ENCODE measurements around the gene RNF220.
A peak's percentile ranks its signal among the peaks of the same experiment; 100 is the strongest.

RNF220 gene

DNA sequence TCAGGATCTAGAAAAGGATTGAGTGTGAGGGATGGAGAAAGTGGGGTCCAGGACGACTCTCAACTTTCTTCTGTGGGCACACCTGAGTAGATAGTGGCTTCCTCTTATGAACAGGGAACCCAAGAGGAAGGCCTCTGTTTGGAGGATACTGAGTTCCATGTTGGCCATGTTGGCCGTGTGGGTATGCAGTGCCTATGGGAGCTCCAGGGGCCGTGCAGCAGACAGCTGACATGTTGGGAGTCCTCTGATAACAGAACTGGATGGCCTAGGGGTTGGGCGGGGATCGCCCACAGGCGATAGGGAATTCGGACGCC, 226.2 kb downstream of the RNF220 start:
- H3K27ac ChIP-seq = peak overlapping the region; percentile 90
- TF ChIP-seq, protein P1, sequence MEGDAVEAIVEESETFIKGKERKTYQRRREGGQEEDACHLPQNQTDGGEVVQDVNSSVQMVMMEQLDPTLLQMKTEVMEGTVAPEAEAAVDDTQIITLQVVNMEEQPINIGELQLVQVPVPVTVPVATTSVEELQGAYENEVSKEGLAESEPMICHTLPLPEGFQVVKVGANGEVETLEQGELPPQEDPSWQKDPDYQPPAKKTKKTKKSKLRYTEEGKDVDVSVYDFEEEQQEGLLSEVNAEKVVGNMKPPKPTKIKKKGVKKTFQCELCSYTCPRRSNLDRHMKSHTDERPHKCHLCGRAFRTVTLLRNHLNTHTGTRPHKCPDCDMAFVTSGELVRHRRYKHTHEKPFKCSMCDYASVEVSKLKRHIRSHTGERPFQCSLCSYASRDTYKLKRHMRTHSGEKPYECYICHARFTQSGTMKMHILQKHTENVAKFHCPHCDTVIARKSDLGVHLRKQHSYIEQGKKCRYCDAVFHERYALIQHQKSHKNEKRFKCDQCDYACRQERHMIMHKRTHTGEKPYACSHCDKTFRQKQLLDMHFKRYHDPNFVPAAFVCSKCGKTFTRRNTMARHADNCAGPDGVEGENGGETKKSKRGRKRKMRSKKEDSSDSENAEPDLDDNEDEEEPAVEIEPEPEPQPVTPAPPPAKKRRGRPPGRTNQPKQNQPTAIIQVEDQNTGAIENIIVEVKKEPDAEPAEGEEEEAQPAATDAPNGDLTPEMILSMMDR (conservative IDR thresholded peaks at IDR 0.05) = no peak
- no peak for TF ChIP-seq ZFX (IDR thresholded peaks at IDR 0.05)

DNA sequence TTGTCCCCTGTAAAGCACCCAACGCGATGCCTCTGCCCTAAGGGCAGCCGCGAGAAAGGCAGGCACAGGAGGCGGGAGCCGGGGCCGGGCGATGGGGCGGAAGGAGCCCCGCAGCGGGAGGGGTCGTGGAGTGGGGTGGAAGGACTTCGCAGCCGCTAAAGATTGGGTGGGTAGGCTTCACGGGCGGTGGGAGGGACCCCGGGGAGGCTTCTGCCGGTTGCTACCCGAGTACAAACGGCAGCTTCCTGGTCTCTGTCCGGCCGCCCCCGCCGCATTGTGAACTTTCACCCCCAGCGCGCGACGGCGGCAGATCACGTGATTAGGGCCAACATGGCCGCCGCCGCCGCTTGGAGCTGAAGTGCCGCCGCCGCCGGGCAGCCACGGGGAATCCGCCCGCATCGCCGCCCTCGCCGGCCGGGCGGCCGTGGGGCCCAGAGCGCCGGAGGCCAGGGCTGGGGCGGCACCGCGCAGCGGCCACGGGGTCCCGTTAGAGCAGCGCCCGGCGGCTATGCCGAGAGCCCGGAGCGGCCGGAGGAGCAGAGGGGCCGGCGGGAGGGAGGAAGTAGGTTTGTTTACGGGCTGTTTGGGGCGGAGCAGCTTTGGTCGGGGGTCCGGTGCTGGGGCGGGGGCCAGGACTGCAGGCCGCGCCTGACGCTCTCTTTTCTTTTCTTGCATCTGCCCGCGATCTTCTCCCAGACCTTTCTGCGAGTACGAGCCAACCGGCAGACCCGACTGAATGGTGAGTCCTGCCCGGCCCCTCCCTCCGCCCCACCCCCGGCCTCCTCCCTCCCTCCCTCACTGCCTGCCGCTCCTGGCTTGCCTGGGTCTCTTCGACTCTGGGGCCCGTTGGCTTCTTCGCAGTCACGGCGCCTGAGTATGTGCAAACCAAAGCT, 226.8 kb downstream of the RNF220 start:
- TF ChIP-seq, protein P1 (conservative IDR thresholded peaks at IDR 0.05) = no peak
- TF ChIP-seq ZFX (IDR thresholded peaks at IDR 0.05) = peak; percentile 38; the same call in 1 of the 2 replicates

DNA sequence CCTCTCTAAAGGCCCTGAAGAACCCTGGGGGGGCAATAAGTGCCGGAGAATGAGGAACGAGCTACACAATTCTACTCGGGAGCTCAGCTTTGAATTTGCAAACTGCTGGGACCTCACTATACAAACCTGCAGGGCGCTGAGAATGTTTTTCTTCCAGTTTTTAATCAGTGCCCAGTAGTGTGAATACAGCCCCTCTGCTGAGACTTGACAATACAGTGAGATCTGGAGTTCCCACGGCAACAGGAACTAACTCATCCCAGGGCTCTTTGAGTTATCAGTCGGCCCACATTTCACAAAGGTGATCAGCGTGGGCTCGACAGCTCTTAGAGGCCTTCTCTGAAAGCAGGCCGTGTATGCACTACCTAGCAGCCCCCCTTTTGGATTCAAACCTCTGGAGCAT, 227.5 kb downstream of the RNF220 start:
- no peak for TF ChIP-seq ZFX (IDR thresholded peaks at IDR 0.05)
- TF ChIP-seq, protein P1 (conservative IDR thresholded peaks at IDR 0.05) = no peak
- H3K27ac ChIP-seq = peak overlapping the region; percentile 90

More for the DNA sequence above, 226.8 kb downstream of the RNF220 start:
- peak overlapping the region; percentile 90 for H3K27ac ChIP-seq

DNA sequence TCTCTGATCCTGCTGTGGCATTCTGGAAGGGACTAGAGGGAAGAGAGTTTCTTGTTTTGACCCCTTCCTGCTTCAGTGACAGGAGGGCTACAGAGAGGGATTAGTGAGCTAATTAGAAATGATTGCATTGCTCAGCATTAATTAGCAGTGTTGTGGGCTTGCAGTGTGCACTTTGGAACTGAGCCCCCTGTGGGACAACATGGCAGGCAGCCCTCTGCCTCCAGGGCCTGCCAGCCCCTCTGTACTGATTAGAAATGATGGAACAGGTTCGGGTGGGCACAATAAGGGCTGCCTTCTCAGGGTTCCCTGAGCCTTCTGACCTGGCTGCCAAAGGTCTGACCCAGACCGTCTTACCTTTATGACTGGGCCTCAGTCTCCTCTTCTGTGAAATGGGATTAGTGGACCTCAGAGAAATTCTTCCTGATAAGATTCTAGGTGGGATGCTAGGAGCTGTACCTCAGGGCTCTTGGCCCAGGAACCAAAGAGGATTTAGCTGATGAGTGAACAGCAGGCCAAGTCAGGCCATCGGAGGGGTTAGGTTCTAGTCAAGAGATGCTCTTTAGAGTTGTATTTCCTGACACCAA, 229.6 kb downstream of the RNF220 start:
- H3K27ac ChIP-seq = no peak overlapping the region
- TF ChIP-seq, protein P1 (conservative IDR thresholded peaks at IDR 0.05) = no peak
- no peak for TF ChIP-seq ZFX (IDR thresholded peaks at IDR 0.05)

DNA sequence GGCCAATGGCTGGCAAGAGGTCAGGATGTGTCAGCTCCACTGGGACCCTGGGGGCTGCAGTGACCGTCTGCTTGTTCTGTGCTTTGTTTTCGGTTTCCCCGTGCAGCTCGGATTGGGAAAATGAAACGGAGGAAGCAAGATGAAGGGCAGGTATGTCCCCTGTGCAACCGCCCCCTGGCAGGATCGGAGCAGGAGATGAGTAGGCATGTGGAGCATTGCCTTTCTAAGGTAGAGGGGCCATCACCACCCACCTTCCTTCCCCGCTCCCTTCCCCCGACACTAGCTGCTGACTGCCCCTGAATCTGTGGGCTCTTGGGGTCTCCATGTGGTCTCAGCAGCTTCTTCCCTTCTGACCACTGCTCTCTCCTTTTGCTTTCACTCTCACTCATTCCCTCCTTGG, 230.4 kb downstream of the RNF220 start:
- no peak for TF ChIP-seq ZFX (IDR thresholded peaks at IDR 0.05)

DNA sequence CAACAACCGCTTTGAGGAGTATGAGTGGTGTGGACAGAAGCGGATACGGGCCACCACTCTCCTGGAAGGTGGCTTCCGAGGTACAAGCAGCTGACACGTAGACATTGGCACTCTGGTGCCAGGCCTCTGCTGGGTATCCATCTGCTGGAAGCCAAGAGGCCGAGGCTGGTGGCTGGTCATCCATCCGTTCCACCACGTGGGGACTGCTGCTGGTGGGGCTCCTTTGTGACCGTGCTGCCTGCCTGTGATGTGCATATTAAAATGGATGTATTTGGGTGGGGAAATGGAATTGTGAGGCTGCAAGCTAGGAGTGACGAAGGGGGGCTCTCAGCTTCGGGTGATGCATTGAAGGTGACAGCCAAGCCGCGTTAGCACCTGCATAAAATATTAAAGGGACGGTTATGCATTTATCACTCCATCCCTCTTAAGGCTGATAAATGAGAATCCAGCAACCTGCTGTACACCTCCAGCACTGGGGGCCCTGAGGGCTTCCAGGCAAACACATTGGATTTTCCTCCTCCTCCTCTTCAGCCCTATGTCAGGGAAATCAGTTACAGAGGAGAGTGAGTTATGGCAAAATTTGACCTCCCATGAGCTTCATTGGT, 231.1 kb downstream of the RNF220 start:
- no peak overlapping the region for H3K27ac ChIP-seq
- TF ChIP-seq ZFX (IDR thresholded peaks at IDR 0.05) = no peak
- TF ChIP-seq, protein P1 (conservative IDR thresholded peaks at IDR 0.05) = no peak

More for the DNA sequence above, 230.4 kb downstream of the RNF220 start:
- H3K27ac ChIP-seq = no peak overlapping the region

DNA sequence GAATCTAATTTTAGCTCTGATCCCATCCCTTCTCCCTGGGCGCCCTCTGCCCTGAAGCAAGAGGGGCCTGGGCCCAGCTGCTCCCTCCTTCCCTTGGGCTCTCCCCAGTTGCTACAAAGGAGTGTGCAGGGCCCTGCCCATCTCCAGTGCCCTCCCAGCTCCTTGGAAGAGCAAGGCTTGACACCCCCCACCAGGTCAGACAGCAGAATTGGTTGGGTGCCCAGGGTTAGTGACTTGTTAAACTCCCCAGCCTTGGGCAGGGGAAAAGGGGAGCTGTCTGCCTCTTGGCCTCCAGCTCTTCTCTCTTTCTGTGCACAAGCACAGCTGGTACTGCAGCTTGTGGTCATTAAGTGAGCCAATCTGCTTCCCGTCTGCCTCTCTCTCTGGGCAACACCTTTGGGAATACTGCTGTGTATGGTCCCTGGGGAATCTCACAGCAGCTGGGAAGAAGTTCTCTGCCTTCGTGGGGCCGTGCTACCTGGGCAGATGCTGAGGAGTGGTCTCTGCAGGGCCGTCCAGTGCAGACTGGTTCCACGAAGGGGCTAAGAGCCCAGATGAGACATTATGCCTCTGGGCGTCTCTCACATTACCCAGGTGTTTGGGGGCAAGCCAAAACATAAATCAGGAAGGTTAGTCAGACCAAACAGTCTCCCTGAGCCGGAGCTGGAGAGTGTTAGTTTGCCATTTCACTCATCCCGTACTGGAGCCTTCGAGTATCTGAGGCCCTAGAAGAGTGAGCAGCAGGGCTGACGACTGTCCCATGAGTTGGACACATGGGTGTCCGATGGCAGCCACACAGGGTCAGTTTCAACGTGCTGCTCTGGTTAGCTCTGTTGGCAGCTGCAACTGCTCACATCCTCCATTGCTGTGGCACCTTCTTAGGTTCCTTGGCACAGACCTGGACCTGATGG, 231.9 kb downstream of the RNF220 start:
- TF ChIP-seq, protein P1 (conservative IDR thresholded peaks at IDR 0.05) = no peak
- TF ChIP-seq ZFX (IDR thresholded peaks at IDR 0.05) = no peak
- H3K27ac ChIP-seq = no peak overlapping the region

All from C4-2B (cell line).